ENCODE results near the gene SCNN1A.

DNA sequence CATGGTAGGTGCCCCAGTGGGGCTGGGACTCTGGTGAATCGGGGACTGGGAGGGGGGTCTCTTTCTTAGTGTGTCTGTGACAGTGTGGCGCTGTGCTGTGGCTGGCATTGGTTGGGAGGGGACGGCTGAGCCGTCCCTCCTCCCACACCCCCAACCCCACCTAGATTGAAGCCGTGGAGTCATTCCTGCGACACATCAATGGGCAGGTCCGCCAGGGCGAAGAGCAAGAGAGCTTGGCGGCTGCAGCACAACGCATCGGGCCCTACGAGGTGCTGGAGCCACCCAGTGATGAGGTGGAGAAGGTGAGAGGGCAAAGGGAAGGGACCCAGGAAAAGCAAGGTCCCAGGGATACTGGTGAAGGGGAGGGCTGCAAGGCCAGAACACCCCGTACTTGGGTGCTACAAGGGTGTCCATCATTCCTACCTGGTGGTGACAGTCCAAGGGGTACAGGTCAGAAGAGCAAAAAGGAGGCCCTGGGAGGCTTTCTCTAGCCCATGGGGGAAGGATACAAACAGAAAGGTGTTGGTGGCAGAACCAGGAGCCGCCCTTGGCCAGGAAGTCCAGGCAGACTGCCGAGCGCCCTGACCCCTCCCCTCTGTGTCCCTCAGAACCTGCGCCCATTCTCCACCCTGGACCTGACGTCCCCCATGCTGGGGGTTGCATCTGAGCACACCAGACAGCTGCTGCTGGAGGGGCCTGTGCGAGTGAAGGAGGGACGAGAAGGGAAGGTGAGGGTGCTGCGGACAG is 57.5 kb downstream of the SCNN1A start:
- TF ChIP-seq POLR2AphosphoS5 (IDR thresholded peaks at IDR 0.05; ENCODE audit: low read depth, low read length) = no peak
- TF ChIP-seq POLR2A (IDR thresholded peaks at IDR 0.05; ENCODE audit: low read depth, low read length) = no peak

Measured in GM12892 (cell line).